Uterus (tissue), 4 donors: ENCODE results near the gene ATP11A. TPM values are rescaled to one million over a fixed set of nuclear protein-coding genes. Genes with fewer than 3 reads are reported as not detected.
A peak's percentile ranks its signal among the peaks of the same experiment; 100 is the strongest.
"Not testable (repeated sequence)": the region's sequence is repeated elsewhere in the genome, so short reads cannot be mapped to it uniquely, and the experiment has no call there.

Source experiments
- DNase-seq, 2 donors: peaks; one replicate each; pipeline ENCODE4 v3.0.0-alpha.2; 2019 to 2020
- H3K27ac ChIP-seq, 2 donors: fragments of 200-600 bp; sonication (generic); 1 replicate in 1 of 2; 2 replicates in 1 of 2; pipeline ENCODE4 v1.5.1; 2016 to 2018
- H3K27me3 ChIP-seq, 2 donors: fragments of 200-600 bp; sonication (generic); one replicate each; pipeline ENCODE4 v1.5.1; 2018 to 2019; ENCODE audit warnings: control low read depth in 1 of 2
- H3K36me3 ChIP-seq, 2 donors: fragments of 200-600 bp; sonication (generic); one replicate each; pipeline ENCODE4 v1.5.1; 2019; ENCODE audit warnings: control low read depth in 1 of 2
- H3K4me1 ChIP-seq, 2 donors: fragments of 200-600 bp; sonication (generic); one replicate each; pipeline ENCODE4 v1.5.1; 2018 to 2019; ENCODE audit warnings: control low read depth in 1 of 2
- H3K4me3 ChIP-seq, 2 donors: fragments of 200-600 bp; sonication (generic); 1 replicate in 1 of 2; 2 replicates in 1 of 2; pipeline ENCODE4 v1.5.1; 2018 to 2019; ENCODE audit warnings: mild to moderate bottlenecking in 1 of 2
- H3K9me3 ChIP-seq, 2 donors: fragments of 200-600 bp; sonication (generic); one replicate each; pipeline ENCODE4 v1.5.1; 2019; ENCODE audit warnings: control low read depth in 1 of 2
- CTCF ChIP-seq, 4 experiments: fragments of 200-600 bp in 2 of 4; fragments of 450-650 bp in 2 of 4; sonication (generic) in 2 of 4; IDR thresholded peaks; one replicate each; pipeline ENCODE4 v1.5.1; 2016 to 2019; ENCODE audit warnings: antibody characterized with exemption in 4 of 4, mild to moderate bottlenecking in 2 of 4, moderate library complexity in 1 of 4
- POLR2A ChIP-seq, 2 donors: fragments of 450-650 bp; IDR thresholded peaks; one replicate each; pipeline ENCODE4 v1.6.1; 2016; ENCODE audit warnings: antibody characterized with exemption in 2 of 2, mild to moderate bottlenecking in 1 of 2, moderate library complexity in 1 of 2
- intact Hi-C: fragments of 100-400 bp; cut with DNase I; formaldehyde crosslinking; loops from one replicate; pipeline ENCODE4 v1.15.1; 2023; ENCODE audit warnings: low total_unique reads
- total RNA-seq, 4 donors: library from RNA; depleted of rRNA in 3 of 4; stranded (reverse); fragments of >200 nt in 3 of 4; gene quantifications; one replicate each; pipeline versions ENCODE4 v1.1.0 to v1.2.4, GENCODE V29; 2014 to 2023
- donor health status: DM: yes; HTN: yes; CAD: no.

The ATP11A gene
- total RNA-seq, 4 donors from 2014 or later: 12.8 to 149 (median 22.8) TPM

GRCh38 chr13:112838842-112839117, 148.9 kb downstream of the ATP11A start:
- no peak for TF ChIP-seq CTCF (IDR thresholded peaks at IDR 0.05)
- TF ChIP-seq POLR2A (IDR thresholded peaks at IDR 0.05): no peak
- Histone ChIP-seq H3K27ac (no peak overlapping the region), H3K4me3 (no peak overlapping the region), H3K9me3 (no peaks in the 10 kb centered on the region), H3K36me3 (no peaks in the 10 kb centered on the region), H3K4me1 (peaks cover 0 to 4% of the 10 kb centered on the region in 2 donors), H3K27me3 (no peaks in the 10 kb centered on the region)
- DNase-seq: no peak
- intact Hi-C loops: no loop called here

- peaks cover 0 to 4% of the 10 kb centered on the region in 2 donors for H3K4me1 ChIP-seq
- no peak overlapping the region for H3K4me3 ChIP-seq
- peak in 1 of 2 donors; percentile 7 for DNase-seq
- no peaks in the 10 kb centered on the region for H3K9me3 ChIP-seq
- TF ChIP-seq CTCF (IDR thresholded peaks at IDR 0.05) (no peak), POLR2A (IDR thresholded peaks at IDR 0.05) (no peak)
- H3K36me3 ChIP-seq: no peaks in the 10 kb centered on the region
- no peaks in the 10 kb centered on the region for H3K27me3 ChIP-seq
- no peak overlapping the region for H3K27ac ChIP-seq
- intact Hi-C loops: no loop called here
Observed at GRCh38 chr13:112839356-112840105, 149.7 kb downstream of the ATP11A start.

DNA sequence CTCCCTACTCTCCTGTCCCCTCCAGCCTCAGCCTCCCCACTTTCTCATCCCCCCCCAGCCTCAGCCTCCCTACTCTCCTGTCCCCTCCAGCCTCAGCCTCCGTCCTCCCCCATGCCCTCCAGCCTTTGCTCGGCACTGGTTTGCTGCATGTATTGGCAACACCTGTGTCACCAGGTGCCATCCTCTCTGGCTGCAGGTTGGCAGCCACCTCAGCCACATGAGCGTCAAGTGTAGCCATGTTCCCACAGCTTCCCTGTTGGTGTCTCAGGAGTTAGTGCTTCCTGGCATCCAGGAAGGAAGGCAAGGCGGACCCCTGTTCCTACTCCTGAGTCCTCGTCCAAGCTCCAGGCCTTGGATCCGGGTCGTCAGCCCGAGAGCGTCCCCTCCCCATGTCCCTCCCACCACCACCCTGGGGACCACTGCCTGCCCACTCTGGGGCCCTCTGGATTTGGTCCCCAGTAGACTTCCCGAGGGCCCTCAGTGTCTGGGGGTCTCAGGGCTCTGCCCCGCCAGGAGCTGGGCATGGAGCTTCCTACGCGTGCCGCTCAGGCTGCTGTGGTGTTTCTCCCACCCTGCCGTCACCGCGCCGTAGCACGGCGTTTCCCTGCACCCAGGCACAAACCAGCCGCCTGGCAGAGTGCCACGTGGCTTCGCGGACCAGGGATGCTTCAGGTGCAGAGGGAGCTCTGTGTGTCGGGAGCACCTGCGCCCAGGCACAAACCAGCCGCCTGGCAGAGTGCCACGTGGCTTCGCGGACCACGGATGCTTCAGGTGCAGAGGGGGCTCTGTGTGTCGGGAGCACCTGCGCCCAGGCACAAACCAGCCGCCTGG, 150.8 kb downstream of the ATP11A start:
- no peak for TF ChIP-seq POLR2A (IDR thresholded peaks at IDR 0.05)
- no peak for TF ChIP-seq CTCF (IDR thresholded peaks at IDR 0.05)
- intact Hi-C loops: no loop called here
- DNase-seq: peak in 1 of 2 donors; percentile 12
- H3K27ac ChIP-seq: no peak overlapping the region
- H3K36me3 ChIP-seq: no peaks in the 10 kb centered on the region
- no peaks in the 10 kb centered on the region for H3K9me3 ChIP-seq
- no peaks in the 10 kb centered on the region for H3K27me3 ChIP-seq
- H3K4me1 ChIP-seq: peaks cover 0 to 4% of the 10 kb centered on the region in 2 donors
- H3K4me3 ChIP-seq: no peak overlapping the region

- H3K27me3 ChIP-seq, H3K4me3 ChIP-seq, intact Hi-C loops, H3K4me1 ChIP-seq, H3K36me3 ChIP-seq, H3K9me3 ChIP-seq: not testable (repeated sequence)
- H3K27ac ChIP-seq: peak overlapping the region; percentile 64 to 72
- DNase-seq: peak in 1 of 2 donors; percentile 51
Observed at GRCh38 chr13:112841303-112842015, 151.6 kb downstream of the ATP11A start.

GRCh38 chr13:112842343-112842856, 152.6 kb downstream of the ATP11A start:
- H3K27me3 ChIP-seq: no peaks in the 10 kb centered on the region
- intact Hi-C loops: no loop called here
- H3K4me3 ChIP-seq: peak overlapping the region in 1 of 2 donors; percentile 9
- H3K9me3 ChIP-seq: no peaks in the 10 kb centered on the region
- H3K27ac ChIP-seq: peak overlapping the region; percentile 64 to 72
- peak; percentile 41 to 52 for DNase-seq
- no peaks in the 10 kb centered on the region for H3K36me3 ChIP-seq
- H3K4me1 ChIP-seq: peaks cover 0 to 4% of the 10 kb centered on the region in 2 donors
- no peak for TF ChIP-seq CTCF (IDR thresholded peaks at IDR 0.05)
- TF ChIP-seq POLR2A (IDR thresholded peaks at IDR 0.05): no peak
